CD14-positive monocyte (primary cell): ENCODE data around the gene MASP1. TPM values are rescaled to one million over a fixed set of nuclear protein-coding genes. Genes with fewer than 3 reads are reported as not detected.

Experiments
- DNase-seq, 3 donors: peaks; one replicate each; pipeline ENCODE4 v3.0.0-alpha.2; 2011 to 2022
- H2AFZ ChIP-seq: 2 replicates; pipeline ENCODE4 v1.6.0; 2012; ENCODE audit warnings: mild to moderate bottlenecking, low read depth, low read length, inconsistent platforms; ENCODE audit not compliant: insufficient read depth, poor library complexity, severe bottlenecking
- H3K27ac ChIP-seq, 2 donors: 1 replicate in 1 of 2; 2 replicates in 1 of 2; pipeline ENCODE4 v1.5.1; 2012 to 2013; ENCODE audit warnings: low read length in 2 of 2, control low read depth in 1 of 2, inconsistent platforms in 1 of 2, low read depth in 1 of 2, mild to moderate bottlenecking in 1 of 2
- H3K27me3 ChIP-seq, 2 donors: one replicate each; pipeline versions ENCODE4 v1.6.0 to v1.6.1; 2011 to 2013; ENCODE audit warnings: low read length in 2 of 2; ENCODE audit not compliant: control insufficient read depth in 2 of 2, insufficient read depth in 2 of 2
- H3K36me3 ChIP-seq, 2 donors: replicated peaks in 1 of 2; 1 replicate in 1 of 2; 2 replicates in 1 of 2; pipeline versions ENCODE4 v1.5.1 to v1.6.1; 2012 to 2013; ENCODE audit warnings: low read length in 2 of 2, control low read depth in 1 of 2, inconsistent platforms in 1 of 2, mild to moderate bottlenecking in 1 of 2; ENCODE audit not compliant: insufficient read depth in 2 of 2, control insufficient read depth in 1 of 2
- H3K4me1 ChIP-seq, 2 donors: 1 replicate in 1 of 2; 2 replicates in 1 of 2; pipeline versions ENCODE4 v1.5.1 to v1.6.1; 2012 to 2013; ENCODE audit warnings: low read length in 2 of 2, control low read depth in 1 of 2, inconsistent platforms in 1 of 2, mild to moderate bottlenecking in 1 of 2, moderate library complexity in 1 of 2; ENCODE audit not compliant: insufficient read depth in 2 of 2, control insufficient read depth in 1 of 2
- H3K4me2 ChIP-seq: replicated peaks from 2 replicates; pipeline ENCODE3; 2012; ENCODE audit warnings: low read length, moderate library complexity, mild to moderate bottlenecking; ENCODE audit not compliant: poor library complexity, severe bottlenecking; ENCODE audit errors: extremely low read depth
- H3K4me3 ChIP-seq, 3 experiments: fragments of 200-600 bp in 1 of 3; sonication (generic) in 1 of 3; replicated peaks in 1 of 3; 1 replicate in 2 of 3; 2 replicates in 1 of 3; pipeline ENCODE4 v1.5.1; 2011 to 2013; ENCODE audit warnings: low read length in 3 of 3, mild to moderate bottlenecking in 3 of 3, control low read depth in 2 of 3, low read depth in 2 of 3, inconsistent platforms in 1 of 3, moderate library complexity in 1 of 3
- H3K79me2 ChIP-seq: 2 replicates; pipeline ENCODE4 v1.6.0; 2012; ENCODE audit warnings: mild to moderate bottlenecking, control low read depth, inconsistent platforms, low read length, moderate library complexity; ENCODE audit not compliant: insufficient read depth
- H3K9ac ChIP-seq: 2 replicates; pipeline ENCODE4 v1.6.0; 2017; ENCODE audit warnings: low read length, mild to moderate bottlenecking; ENCODE audit not compliant: insufficient read depth, poor library complexity, severe bottlenecking
- H3K9me3 ChIP-seq, 2 donors: replicated peaks in 1 of 2; 1 replicate in 1 of 2; 2 replicates in 1 of 2; pipeline versions ENCODE4 v1.5.1 to v1.6.1; 2012 to 2013; ENCODE audit warnings: low read length in 2 of 2, control low read depth in 1 of 2; ENCODE audit not compliant: control insufficient read depth in 1 of 2, insufficient read depth in 1 of 2
- H4K20me1 ChIP-seq: 2 replicates; pipeline ENCODE4 v1.6.0; 2012; ENCODE audit warnings: mild to moderate bottlenecking, low read length, control low read depth, moderate library complexity; ENCODE audit not compliant: insufficient read depth
- H3K27ac Mint-ChIP-seq, 7 donors: one replicate each; pipeline ENCODE4 v1.8.0; 2020; ENCODE audit warnings: mild to moderate bottlenecking in 7 of 7, mixed read lengths in 7 of 7, moderate library complexity in 6 of 7, inconsistent platforms in 2 of 7
- H3K27me3 Mint-ChIP-seq, 3 donors: one replicate each; pipeline ENCODE4 v1.8.0; 2021 to 2022; ENCODE audit warnings: low read depth in 3 of 3, mild to moderate bottlenecking in 3 of 3, mixed read lengths in 3 of 3, moderate library complexity in 3 of 3, inconsistent platforms in 1 of 3
- H3K36me3 Mint-ChIP-seq, 2 donors: one replicate each; pipeline ENCODE4 v1.8.0; 2020; ENCODE audit warnings: mixed read lengths in 2 of 2, inconsistent platforms in 1 of 2, mild to moderate bottlenecking in 1 of 2
- H3K4me1 Mint-ChIP-seq: one replicate; pipeline ENCODE4 v1.8.0; 2020; ENCODE audit warnings: mild to moderate bottlenecking, mixed read lengths
- H3K4me3 Mint-ChIP-seq, 2 donors: one replicate each; pipeline ENCODE4 v1.8.0; 2020; ENCODE audit warnings: mild to moderate bottlenecking in 2 of 2, mixed read lengths in 2 of 2, moderate library complexity in 1 of 2
- H3K9me3 Mint-ChIP-seq, 7 donors: one replicate each; pipeline ENCODE4 v1.8.0; 2020 to 2022; ENCODE audit warnings: mixed read lengths in 7 of 7, mild to moderate bottlenecking in 6 of 7, moderate library complexity in 6 of 7, inconsistent platforms in 2 of 7
- CTCF ChIP-seq: fragments of 200-600 bp; IDR thresholded peaks from one replicate; pipeline ENCODE4 v1.8.0; 2022; ENCODE audit warnings: antibody characterized with exemption, mild to moderate bottlenecking
- WGBS: methylation state at CpG from one replicate; pipeline ENCODE4 v1.1.5; 2013; ENCODE audit warnings: missing lambda C conversion rate; ENCODE audit not compliant: insufficient coverage; 5-methylcytosine and 5-hydroxymethylcytosine counted together
- intact Hi-C, 2 donors: fragments of 100-400 bp; cut with micrococcal nuclease; formaldehyde crosslinking; loops; one replicate each; pipeline versions ENCODE4 v1.15.0 to v1.15.1; 2023
- polyA plus RNA-seq, 3 donors: library from polyadenylated mRNA; depleted of rRNA in 1 of 3; unstranded in 2 of 3; stranded (reverse) in 1 of 3; fragments of 300-500 nt in 2 of 3; fragments of >200 nt in 1 of 3; fragmentation: Illumina TruSeq in 2 of 3; gene quantifications; 1 replicate in 2 of 3; 2 replicates in 1 of 3; pipeline ENCODE4 v1.2.3, GENCODE V29; 2012 to 2021

MASP1 gene
- polyA plus RNA-seq, 3 donors = not detected

- Histone ChIP-seq H3K4me1 (no peaks in the 10 kb centered on the region), H2AFZ (no peak overlapping the region), H3K27ac (no peak overlapping the region), H3K9ac (no peak overlapping the region), H3K4me3 (no peak overlapping the region), H3K9me3 (no peaks in the 10 kb centered on the region), H4K20me1 (no peaks in the 10 kb centered on the region), H3K79me2 (no peaks in the 10 kb centered on the region), H3K36me3 (no peaks in the 10 kb centered on the region), H3K4me2 (no peak overlapping the region), H3K27me3 (no peaks in the 10 kb centered on the region)
- TF ChIP-seq CTCF = no peak
- intact Hi-C loops = no loop called here
- H3K4me3 Mint-ChIP-seq = no peak overlapping the region
- no peaks in the 10 kb centered on the region for H3K4me1 Mint-ChIP-seq
- no peaks in the 10 kb centered on the region for H3K36me3 Mint-ChIP-seq
- peaks cover 8 to 16% (median 8%) of the 10 kb centered on the region in 3 donors for H3K27me3 Mint-ChIP-seq
- 83% methylated on average over 1 of the region's 2 CpGs for WGBS
- DNase-seq = no peak
- H3K27ac Mint-ChIP-seq = no peak overlapping the region
- H3K9me3 Mint-ChIP-seq = no peaks in the 10 kb centered on the region
Observed at GRCh38 chr3:187228740-187229139, 62.8 kb downstream of the MASP1 start.

GRCh38 chr3:187227658-187228258, 63.8 kb downstream of the MASP1 start:
- no peak for DNase-seq
- no peak overlapping the region for H3K4me3 ChIP-seq
- no peak overlapping the region for H3K27ac Mint-ChIP-seq
- 100% methylated on average over 1 of the region's 7 CpGs for WGBS
- peaks cover 8 to 19% (median 8%) of the 10 kb centered on the region in 3 donors for H3K27me3 Mint-ChIP-seq
- no peaks in the 10 kb centered on the region for H3K9me3 ChIP-seq
- no peaks in the 10 kb centered on the region for H3K4me1 ChIP-seq
- no peak overlapping the region for H3K4me3 Mint-ChIP-seq
- H3K9me3 Mint-ChIP-seq = no peaks in the 10 kb centered on the region
- H3K4me2 ChIP-seq = no peak overlapping the region
- H2AFZ ChIP-seq = no peak overlapping the region
- no peaks in the 10 kb centered on the region for H3K36me3 ChIP-seq
- H3K79me2 ChIP-seq = no peaks in the 10 kb centered on the region
- H3K4me1 Mint-ChIP-seq = no peaks in the 10 kb centered on the region
- H3K36me3 Mint-ChIP-seq = no peaks in the 10 kb centered on the region
- no peaks in the 10 kb centered on the region for H3K27me3 ChIP-seq
- no peaks in the 10 kb centered on the region for H4K20me1 ChIP-seq
- H3K27ac ChIP-seq = no peak overlapping the region
- intact Hi-C loops = no loop called here
- H3K9ac ChIP-seq = no peak overlapping the region
- no peak for TF ChIP-seq CTCF
